ENCODE results near the gene RPRD2.

Gene RPRD2

GRCh38 chr1:150473659-150474058 lies 109.7 kb downstream of the RPRD2 start:
- TF ChIP-seq CTCF (IDR thresholded peaks at IDR 0.05; ENCODE audit: extremely low read depth, missing control alignments) = no peak
- no peak for DNase-seq (ENCODE audit: low spot score)

GRCh38 chr1:150474869-150475268 lies 110.9 kb downstream of the RPRD2 start:
- TF ChIP-seq CTCF (IDR thresholded peaks at IDR 0.05; ENCODE audit: extremely low read depth, missing control alignments) = no peak
- no peak for DNase-seq (ENCODE audit: low spot score)

GRCh38 chr1:150476754-150477153 lies 112.8 kb downstream of the RPRD2 start:
- no peak for TF ChIP-seq CTCF (IDR thresholded peaks at IDR 0.05; ENCODE audit: extremely low read depth, missing control alignments)
- no peak for DNase-seq (ENCODE audit: low spot score)

GRCh38 chr1:150477320-150477719 lies 113.4 kb downstream of the RPRD2 start:
- TF ChIP-seq CTCF (IDR thresholded peaks at IDR 0.05; ENCODE audit: extremely low read depth, missing control alignments) = no peak
- DNase-seq (ENCODE audit: low spot score) = no peak

- no peak for TF ChIP-seq CTCF (IDR thresholded peaks at IDR 0.05; ENCODE audit: extremely low read depth, missing control alignments)
- DNase-seq (ENCODE audit: low spot score) = no peak
Measured at GRCh38 chr1:150477733-150478132, 113.8 kb downstream of the RPRD2 start.

GRCh38 chr1:150479370-150479769 lies 115.4 kb downstream of the RPRD2 start:
- TF ChIP-seq CTCF (IDR thresholded peaks at IDR 0.05; ENCODE audit: extremely low read depth, missing control alignments) = no peak

GRCh38 chr1:150479927-150480352 lies 116.0 kb downstream of the RPRD2 start:
- no peak for DNase-seq (ENCODE audit: low spot score)
- no peak for TF ChIP-seq CTCF (IDR thresholded peaks at IDR 0.05; ENCODE audit: extremely low read depth, missing control alignments)

More at GRCh38 chr1:150479370-150479769, 115.4 kb downstream of the RPRD2 start:
- DNase-seq (ENCODE audit: low spot score) = no peak
